ENCODE results near the gene OR9Q2. TPM values are rescaled to one million over a fixed set of nuclear protein-coding genes. Genes with fewer than 3 reads are reported as not detected.

Gene OR9Q2
- not detected for total RNA-seq
- long read RNA-seq, result 0 reads

- peaks cover 20% of the 10 kb centered on the region for H3K4me1 ChIP-seq
- H3K27ac ChIP-seq (replicated peaks), result no peak within 1 kb of the TSS
- no peak for TF ChIP-seq CTCF (IDR thresholded peaks at IDR 0.05; ENCODE audit: borderline replicate concordance)
- H3K27me3 ChIP-seq (ENCODE audit: low read depth), result no peaks in the 10 kb centered on the region
- H3K9me3 ChIP-seq (replicated peaks), result no peaks in the 10 kb centered on the region
- H3K36me3 ChIP-seq, result no peaks in the 10 kb centered on the region
- intact Hi-C loops (cut with micrococcal nuclease), result loop anchor here (10.0 kb wide), 1 partner anchor 164 kb away; the partner anchor contains the start of gene OR9Q1
- DNase-seq, result no peak
- no peak within 1 kb of the TSS for H3K4me3 ChIP-seq
These were observed at the start of gene OR9Q2 for GRCh38 chr11:58188770-58189169. TSS of gene OR9Q2 (plus strand) at chr11:58189070. CDS start at chr11:58190491, 1,421 bp downstream.

GRCh38 chr11:58142761-58143160, 46.1 kb upstream of the OR9Q2 start:
- H3K9me3 ChIP-seq (replicated peaks), result no peaks in the 10 kb centered on the region
- H3K36me3 ChIP-seq, result no peaks in the 10 kb centered on the region
- TF ChIP-seq CTCF (IDR thresholded peaks at IDR 0.05; ENCODE audit: borderline replicate concordance), result no peak
- H3K4me3 ChIP-seq, result no peak overlapping the region
- H3K27me3 ChIP-seq (ENCODE audit: low read depth), result no peaks in the 10 kb centered on the region
- DNase-seq, result no peak
- H3K27ac ChIP-seq (replicated peaks), result no peak overlapping the region
- intact Hi-C loops (cut with micrococcal nuclease), result no loop called here
- H3K4me1 ChIP-seq, result no peaks in the 10 kb centered on the region

GRCh38 chr11:58152781-58153180, 36.1 kb upstream of the OR9Q2 start:
- Histone ChIP-seq H3K4me1 (no peaks in the 10 kb centered on the region), H3K27me3 (ENCODE audit: low read depth) (no peaks in the 10 kb centered on the region), H3K36me3 (no peaks in the 10 kb centered on the region), H3K27ac (replicated peaks) (no peak overlapping the region), H3K9me3 (replicated peaks) (no peaks in the 10 kb centered on the region), H3K4me3 (no peak overlapping the region)
- no peak for DNase-seq
- TF ChIP-seq CTCF (IDR thresholded peaks at IDR 0.05; ENCODE audit: borderline replicate concordance), result no peak
- intact Hi-C loops (cut with micrococcal nuclease), result no loop called here

- H3K4me1 ChIP-seq, result no peaks in the 10 kb centered on the region
- DNase-seq, result no peak
- no peak overlapping the region for H3K27ac ChIP-seq (replicated peaks)
- H3K9me3 ChIP-seq (replicated peaks), result peaks cover 4% of the 10 kb centered on the region
- no peak for TF ChIP-seq CTCF (IDR thresholded peaks at IDR 0.05; ENCODE audit: borderline replicate concordance)
- intact Hi-C loops (cut with micrococcal nuclease), result no loop called here
- H3K27me3 ChIP-seq (ENCODE audit: low read depth), result no peaks in the 10 kb centered on the region
- no peak overlapping the region for H3K4me3 ChIP-seq
- no peaks in the 10 kb centered on the region for H3K36me3 ChIP-seq
These were observed 24.5 kb upstream of the OR9Q2 start for GRCh38 chr11:58164389-58164788.

- Histone ChIP-seq H3K36me3 (no peaks in the 10 kb centered on the region), H3K27me3 (ENCODE audit: low read depth) (no peaks in the 10 kb centered on the region), H3K27ac (replicated peaks) (no peak overlapping the region), H3K4me3 (no peak overlapping the region), H3K9me3 (replicated peaks) (peaks cover 1% of the 10 kb centered on the region), H3K4me1 (no peaks in the 10 kb centered on the region)
- no peak for TF ChIP-seq CTCF (IDR thresholded peaks at IDR 0.05; ENCODE audit: borderline replicate concordance)
- intact Hi-C loops (cut with micrococcal nuclease), result no loop called here
- DNase-seq, result no peak
These were observed 23.9 kb upstream of the OR9Q2 start for GRCh38 chr11:58164990-58165389.

All from left ventricle myocardium inferior (tissue), 1 donor.